T follicular helper cell (primary cell): ENCODE results near the gene TBC1D3C.
"Not testable (repeated sequence)": the region's sequence is repeated elsewhere in the genome, so short reads cannot be mapped to it uniquely, and the experiment has no call there.

Experiments used
- DNase-seq: peaks from one replicate; pipeline ENCODE4 v3.0.0-alpha.2; 2020; ENCODE audit warnings: low read depth
- total RNA-seq, 2 experiments: gene quantifications; one replicate each; lab custom pipeline; 2026; lab: John Stamatoyannopoulos, UW

TBC1D3C gene
- 0 reads per million in 2 experiments for total RNA-seq

- not testable (repeated sequence) for DNase-seq
Measured at GRCh38 chr17:38068534-38068933, at the start of gene TBC1D3C. TBC1D3C (minus strand) TSS chr17:38068634; CDS start chr17:38067066, 1,568 bp downstream.

- not testable (repeated sequence) for DNase-seq
Measured at GRCh38 chr17:38099262-38099661, 30.8 kb upstream of the TBC1D3C start.

GRCh38 chr17:38094059-38094694 is 25.7 kb upstream of the TBC1D3C start:
- DNase-seq, result not testable (repeated sequence)

GRCh38 chr17:38088120-38088519 is 19.7 kb upstream of the TBC1D3C start:
- DNase-seq, result not testable (repeated sequence)

GRCh38 chr17:38087344-38087743 is 18.9 kb upstream of the TBC1D3C start:
- not testable (repeated sequence) for DNase-seq
